ENCODE data around the gene BTN3A1. TPM values are rescaled to one million over a fixed set of nuclear protein-coding genes. Genes with fewer than 3 reads are reported as not detected.
"Not testable (repeated sequence)": the region's sequence is repeated elsewhere in the genome, so short reads cannot be mapped to it uniquely, and the experiment has no call there.

The BTN3A1 gene
- total and polyA plus RNA-seq, 7 donors: 3.0 to 33.5 (median 9.8) TPM

GRCh38 chr6:26428206-26428605, 26.1 kb downstream of the BTN3A1 start:
- Histone ChIP-seq H3K27me3 (no peaks in the 10 kb centered on the region), H3K9me3 (no peaks in the 10 kb centered on the region), H3K4me1 (peaks cover 0 to 17% (median 9%) of the 10 kb centered on the region in 4 donors), H3K27ac (no peak overlapping the region), H3K4me3 (no peak overlapping the region), H3K36me3 (peaks cover 0 to 39% (median 9%) of the 10 kb centered on the region in 4 donors)
- 97 to 98% methylated on average over 2 of the region's 2 CpGs for WGBS, 2 donors
- TF ChIP-seq POLR2A (IDR thresholded peaks at IDR 0.05): no peak
- no peak for TF ChIP-seq CTCF (IDR thresholded peaks at IDR 0.05)
- no peak for TF ChIP-seq POLR2AphosphoS5 (IDR thresholded peaks at IDR 0.05)
- no peak for TF ChIP-seq EP300 (IDR thresholded peaks at IDR 0.05)
- no peak for DNase-seq
- intact Hi-C loops (cut with DNase I): no loop called here

GRCh38 chr6:26430787-26431186, 28.7 kb downstream of the BTN3A1 start:
- H3K27me3 ChIP-seq: no peaks in the 10 kb centered on the region
- DNase-seq: no peak
- peaks cover 0 to 3% (median 0%) of the 10 kb centered on the region in 4 donors for H3K9me3 ChIP-seq
- TF ChIP-seq CTCF (IDR thresholded peaks at IDR 0.05): no peak
- no peak for TF ChIP-seq POLR2A (IDR thresholded peaks at IDR 0.05)
- no peak for TF ChIP-seq POLR2AphosphoS5 (IDR thresholded peaks at IDR 0.05)
- TF ChIP-seq EP300 (IDR thresholded peaks at IDR 0.05): no peak
- H3K27ac ChIP-seq: no peak overlapping the region
- WGBS, 2 donors: 91 to 95% methylated on average over 5 of the region's 5 CpGs
- H3K36me3 ChIP-seq: peaks cover 0 to 39% (median 9%) of the 10 kb centered on the region in 4 donors
- H3K4me3 ChIP-seq: no peak overlapping the region
- H3K4me1 ChIP-seq: no peaks in the 10 kb centered on the region
- intact Hi-C loops (cut with DNase I): no loop called here

GRCh38 chr6:26431258-26432172, 29.4 kb downstream of the BTN3A1 start:
- WGBS, 2 donors: 88 to 90% methylated on average over 6 of the region's 6 CpGs
- H3K4me1 ChIP-seq: no peaks in the 10 kb centered on the region
- intact Hi-C loops (cut with DNase I): no loop called here
- peaks cover 0 to 39% (median 9%) of the 10 kb centered on the region in 4 donors for H3K36me3 ChIP-seq
- peaks cover 0 to 3% (median 0%) of the 10 kb centered on the region in 4 donors for H3K9me3 ChIP-seq
- TF ChIP-seq CTCF (IDR thresholded peaks at IDR 0.05): no peak
- H3K27ac ChIP-seq: no peak overlapping the region
- no peak overlapping the region for H3K4me3 ChIP-seq
- no peaks in the 10 kb centered on the region for H3K27me3 ChIP-seq
- no peak for DNase-seq

GRCh38 chr6:26432627-26433201, 30.6 kb downstream of the BTN3A1 start:
- H3K36me3 ChIP-seq: peaks cover 0 to 29% (median 7%) of the 10 kb centered on the region in 4 donors
- WGBS, 2 donors: 90 to 96% methylated on average over 5 of the region's 5 CpGs
- intact Hi-C loops (cut with DNase I): no loop called here
- H3K27me3 ChIP-seq: no peaks in the 10 kb centered on the region
- DNase-seq: no peak
- peaks cover 0 to 3% (median 0%) of the 10 kb centered on the region in 4 donors for H3K9me3 ChIP-seq
- H3K27ac ChIP-seq: no peak overlapping the region
- H3K4me3 ChIP-seq: no peak overlapping the region
- TF ChIP-seq CTCF (IDR thresholded peaks at IDR 0.05) (no peak), POLR2AphosphoS5 (IDR thresholded peaks at IDR 0.05) (no peak), EP300 (IDR thresholded peaks at IDR 0.05) (no peak), POLR2A (IDR thresholded peaks at IDR 0.05) (no peak)
- H3K4me1 ChIP-seq: no peaks in the 10 kb centered on the region

GRCh38 chr6:26433680-26434079, 31.6 kb downstream of the BTN3A1 start:
- intact Hi-C loops (cut with DNase I); H3K27me3 ChIP-seq; H3K27ac ChIP-seq; H3K4me1 ChIP-seq; H3K9me3 ChIP-seq; DNase-seq; H3K4me3 ChIP-seq: not testable (repeated sequence)
- 94 to 97% methylated on average over 8 of the region's 8 CpGs for WGBS, 2 donors
- H3K36me3 ChIP-seq: peaks cover 0 to 19% (median 5%) of the 10 kb centered on the region in 4 donors

Data from sigmoid colon (tissue), 7 donors.